HepG2 (cell line): ENCODE results near the gene TBC1D16. TPM values are rescaled to one million over a fixed set of nuclear protein-coding genes. Genes with fewer than 3 reads are reported as not detected.

Experiments used
- ATF6 ChIP-seq: sonication (generic); formaldehyde crosslinking; conservative IDR thresholded peaks from 2 replicates; pipeline ENCODE4 v1.4.0; 2020; ENCODE audit warnings: missing genetic modification reagents
- BATF2 ChIP-seq: sonication (generic); formaldehyde crosslinking; IDR thresholded peaks from 2 replicates; pipeline ENCODE4 v1.8.0; 2022; ENCODE audit warnings: mild to moderate bottlenecking, missing genetic modification reagents, moderate library complexity
- CEBPG ChIP-seq: IDR thresholded peaks from 2 replicates; pipeline ENCODE4 v1.6.1; 2016
- CENPT ChIP-seq: sonication (generic); formaldehyde crosslinking; IDR thresholded peaks from 2 replicates; pipeline ENCODE4 v1.8.0; 2022; ENCODE audit warnings: low read depth, mild to moderate bottlenecking, moderate library complexity, missing genetic modification reagents
- ELF1 ChIP-seq: sonication (generic); formaldehyde crosslinking; IDR thresholded peaks from 2 replicates; pipeline ENCODE4 v1.4.0; 2020; ENCODE audit warnings: missing genetic modification reagents
- ERF ChIP-seq: IDR thresholded peaks from 2 replicates; pipeline ENCODE4 v1.6.1; 2018; ENCODE audit warnings: missing biosample characterization, missing genetic modification reagents
- FOSL2 ChIP-seq: sonication (generic); formaldehyde crosslinking; IDR thresholded peaks from 2 replicates; pipeline ENCODE4 v1.4.0; 2020; ENCODE audit warnings: missing genetic modification reagents
- FOXP4 ChIP-seq: sonication (generic); formaldehyde crosslinking; IDR thresholded peaks from 2 replicates; pipeline ENCODE4 v1.4.0; 2020; ENCODE audit warnings: missing genetic modification reagents
- HDAC1 ChIP-seq: sonication (generic); formaldehyde crosslinking; IDR thresholded peaks from 2 replicates; pipeline ENCODE4 v1.5.1; 2020; ENCODE audit warnings: mild to moderate bottlenecking, missing genetic modification reagents
- HNF4A ChIP-seq: sonication (generic); formaldehyde crosslinking; IDR thresholded peaks from 2 replicates; pipeline ENCODE4 v1.4.0; 2020; ENCODE audit warnings: missing genetic modification reagents
- HNF4G ChIP-seq, 2 experiments: sonication (generic) in 1 of 2; formaldehyde crosslinking in 1 of 2; IDR thresholded peaks; 2 replicates each; pipeline versions ENCODE4 v1.4.0 to v1.6.1; 2011 to 2020; ENCODE audit warnings: borderline replicate concordance in 2 of 2, low read depth in 2 of 2, mild to moderate bottlenecking in 2 of 2, low read length in 1 of 2, missing genetic modification reagents in 1 of 2, moderate library complexity in 1 of 2
- KDM2A ChIP-seq: sonication (generic); formaldehyde crosslinking; IDR thresholded peaks from 2 replicates; pipeline ENCODE4 v1.4.0; 2020; ENCODE audit warnings: low read depth, missing genetic modification reagents, borderline replicate concordance
- KLF12 ChIP-seq: sonication (generic); formaldehyde crosslinking; IDR thresholded peaks from 2 replicates; pipeline ENCODE4 v1.4.0; 2020; ENCODE audit warnings: missing genetic modification reagents, borderline replicate concordance
- LCORL ChIP-seq, 2 experiments: fragments of 450-650 bp in 1 of 2; sonication (generic) in 1 of 2; formaldehyde crosslinking in 1 of 2; IDR thresholded peaks; 2 replicates each; pipeline versions ENCODE4 v1.5.0 to v1.6.1; 2017 to 2020; ENCODE audit warnings: antibody characterized with exemption in 1 of 2, missing genetic modification reagents in 1 of 2
- MED1 ChIP-seq: sonication (generic); formaldehyde crosslinking; IDR thresholded peaks from 2 replicates; pipeline ENCODE4 v1.4.0; 2020; ENCODE audit warnings: missing genetic modification reagents
- MIXL1 ChIP-seq: IDR thresholded peaks from 2 replicates; pipeline ENCODE4 v1.6.1; 2016
- PRMT3 ChIP-seq: sonication (generic); formaldehyde crosslinking; IDR thresholded peaks from 2 replicates; pipeline ENCODE4 v1.8.1; 2022; ENCODE audit warnings: low read depth, mild to moderate bottlenecking, moderate library complexity, missing genetic modification reagents, borderline replicate concordance
- PTBP1 ChIP-seq: fragments of 200-400 bp; formaldehyde crosslinking; IDR thresholded peaks from 2 replicates; pipeline ENCODE4 v1.6.1; 2018; ENCODE audit warnings: low read length, low read depth; ENCODE audit not compliant: poor library complexity, severe bottlenecking
- SRSF1 ChIP-seq: fragments of 200-400 bp; formaldehyde crosslinking; optimal IDR thresholded peaks from 2 replicates; pipeline ENCODE3; 2017; ENCODE audit warnings: mild to moderate bottlenecking, low read depth, low read length, moderate library complexity
- TAF15 ChIP-seq: fragments of 200-400 bp; formaldehyde crosslinking; IDR thresholded peaks from one replicate; pipeline ENCODE4 v1.6.1; 2018; ENCODE audit warnings: mild to moderate bottlenecking, low read depth, low read length; ENCODE audit not compliant: poor library complexity, severe bottlenecking
- ZBTB20 ChIP-seq: sonication (generic); formaldehyde crosslinking; IDR thresholded peaks from 2 replicates; pipeline ENCODE4 v1.8.1; 2023; ENCODE audit warnings: missing genetic modification reagents, low read depth, mild to moderate bottlenecking, borderline replicate concordance
- ZIK1 ChIP-seq: sonication (generic); formaldehyde crosslinking; IDR thresholded peaks from 2 replicates; pipeline ENCODE4 v1.5.0; 2020; ENCODE audit warnings: mild to moderate bottlenecking, low read depth, missing genetic modification reagents, borderline replicate concordance
- ZNF17 ChIP-seq: sonication (generic); formaldehyde crosslinking; IDR thresholded peaks from 2 replicates; pipeline ENCODE4 v1.5.0; 2020; ENCODE audit warnings: mild to moderate bottlenecking, missing genetic modification reagents
- ZNF326 ChIP-seq: sonication (generic); formaldehyde crosslinking; IDR thresholded peaks from 2 replicates; pipeline ENCODE4 v1.4.0; 2020; ENCODE audit warnings: missing genetic modification reagents, borderline replicate concordance
- ZNF501 ChIP-seq: sonication (generic); formaldehyde crosslinking; IDR thresholded peaks from 2 replicates; pipeline ENCODE4 v1.5.1; 2020; ENCODE audit warnings: mild to moderate bottlenecking, moderate library complexity, missing genetic modification reagents
- ZNF83 ChIP-seq: sonication (generic); formaldehyde crosslinking; IDR thresholded peaks from 2 replicates; pipeline ENCODE4 v1.4.0; 2020; ENCODE audit warnings: missing genetic modification reagents, mild to moderate bottlenecking, borderline replicate concordance
- ZSCAN30 ChIP-seq: sonication (generic); formaldehyde crosslinking; IDR thresholded peaks from 2 replicates; pipeline ENCODE4 v1.5.0; 2020; ENCODE audit warnings: mild to moderate bottlenecking, missing genetic modification reagents
- polyA plus RNA-seq, 8 experiments: library from polyadenylated mRNA; depleted of rRNA in 3 of 8; stranded (reverse) in 7 of 8; unstranded in 1 of 8; fragments of >200 nt; fragmentation: Illumina TruSeq in 4 of 8; extraction: Trizol in 4 of 8; gene quantifications; 2 replicates each; pipeline versions ENCODE4 v1.2.1 to v1.2.3, GENCODE V29; 2011 to 2016; ENCODE audit warnings: low read depth in 4 of 8, missing spikeins in 1 of 8, mixed read lengths in 1 of 8; ENCODE audit not compliant: insufficient read depth in 1 of 8
- total RNA-seq, 5 experiments: library from RNA; depleted of rRNA; stranded (reverse); fragments of >200 nt; fragmentation: Illumina TruSeq; extraction: Trizol; gene quantifications; 2 replicates each; pipeline ENCODE4 v1.2.3, GENCODE V29; 2016; ENCODE audit warnings: low read depth in 1 of 5

The TBC1D16 gene
- total and polyA plus RNA-seq, 2 of the 13 experiments (the other 11 are each of a cell fraction or from before 2014, with no cell fraction given), result 14.9 to 24.9 TPM

- TF ChIP-seq FOSL2 (CRISPR knock-in tag), result 0 out of 2 replicates have a peak, but pooled peaks have one; percentile 13
- TF ChIP-seq ZNF83 (CRISPR knock-in tag), result 0 out of 2 replicates have a peak, but pooled peaks have one; percentile 59
- no peak for TF ChIP-seq CENPT
- no peak for TF ChIP-seq ZNF17 (CRISPR knock-in tag)
- no peak for TF ChIP-seq TAF15
- peak; percentile 37; the same call in 1 of the 2 replicates for TF ChIP-seq MED1 (CRISPR knock-in tag)
- TF ChIP-seq PTBP1, result no peak
- 0 out of 2 replicates have a peak, but pooled peaks have one; percentile 36 for TF ChIP-seq ERF (CRISPR knock-in tag)
- peak; percentile 47 for TF ChIP-seq KDM2A (CRISPR knock-in tag)
- TF ChIP-seq CEBPG, result 0 out of 2 replicates have a peak, but pooled peaks have one; percentile 25
- no peak for TF ChIP-seq HNF4G (IDR thresholded peaks at IDR 0.05; ENCODE audit: borderline replicate concordance, low read depth, low read length)
- no peak for TF ChIP-seq HNF4G (CRISPR knock-in tag; IDR thresholded peaks at IDR 0.05; ENCODE audit: borderline replicate concordance, low read depth)
- no peak for TF ChIP-seq HNF4A (CRISPR knock-in tag)
- TF ChIP-seq FOXP4 (CRISPR knock-in tag), result peak; percentile 46; the same call in 1 of the 2 replicates
- TF ChIP-seq ELF1, result no peak
- no peak for TF ChIP-seq PRMT3
- TF ChIP-seq ZSCAN30 (CRISPR knock-in tag), result no peak
- no peak for TF ChIP-seq SRSF1
- no peak for TF ChIP-seq KLF12 (CRISPR knock-in tag)
- TF ChIP-seq ZNF501 (CRISPR knock-in tag), result 0 out of 2 replicates have a peak, but pooled peaks have one; percentile 21
- TF ChIP-seq ZBTB20 (CRISPR knock-in tag), result no peak
- no peak for TF ChIP-seq MIXL1 (CRISPR knock-in tag)
- no peak for TF ChIP-seq ATF6 (CRISPR knock-in tag)
- no peak for TF ChIP-seq ZNF326 (CRISPR knock-in tag)
- TF ChIP-seq BATF2, result no peak
- no peak for TF ChIP-seq HDAC1 (CRISPR knock-in tag)
- TF ChIP-seq LCORL (IDR thresholded peaks at IDR 0.05), result no peak
- 0 out of 2 replicates have a peak, but pooled peaks have one; percentile 25 for TF ChIP-seq LCORL (CRISPR knock-in tag; IDR thresholded peaks at IDR 0.05)
- no peak for TF ChIP-seq ZIK1 (CRISPR knock-in tag)
Measured at GRCh38 chr17:79970576-79971068, 65.0 kb downstream of the TBC1D16 start (continued).
